H1 (cell line): ENCODE measurements around the gene NEDD4. TPM values are rescaled to one million over a fixed set of nuclear protein-coding genes. Genes with fewer than 3 reads are reported as not detected.
A peak's percentile ranks its signal among the peaks of the same experiment; 100 is the strongest.

Experiments used
- CTCF ChIA-PET: fragments of 300-600 bp; sonication (Branson Sonifier 250); formaldehyde crosslinking; loops from one replicate; lab custom pipeline; 2021; ENCODE audit not compliant: partially characterized antibody; lab: Charles Lee
- POLR2A ChIA-PET: fragments of 300-600 bp; sonication (Branson Sonifier 250); formaldehyde crosslinking; loops from one replicate; lab custom pipeline; 2021; ENCODE audit warnings: inconsistent platforms; ENCODE audit not compliant: partially characterized antibody; lab: Charles Lee
- DNase-seq, 2 experiments: peaks; one replicate each; pipeline versions ENCODE4 v3.0.0 to v3.0.0-alpha.2; 2010 to 2022; ENCODE audit warnings: low spot score in 2 of 2, low read depth in 1 of 2, mixed read lengths in 1 of 2
- FAIRE-seq: peaks from 2 replicates; lab custom pipeline; 2011; peaks lifted over from hg19 to GRCh38; lab: Jason Lieb, UNC
- H2AFZ ChIP-seq: 2 replicates; pipeline ENCODE4 v1.8.1; 2012; ENCODE audit warnings: low read length, inconsistent platforms
- H2AK5ac ChIP-seq: 2 replicates; pipeline ENCODE4 v1.6.1; 2013; ENCODE audit warnings: low read depth, low read length
- H2BK120ac ChIP-seq: replicated peaks from 2 replicates; pipeline ENCODE3; 2013; ENCODE audit warnings: low read depth, low read length, inconsistent platforms
- H2BK12ac ChIP-seq: 2 replicates; pipeline ENCODE4 v1.6.1; 2013; ENCODE audit warnings: low read depth, low read length
- H2BK15ac ChIP-seq: 2 replicates; pipeline ENCODE4 v1.6.1; 2013; ENCODE audit warnings: low read length
- H2BK20ac ChIP-seq: 2 replicates; pipeline ENCODE4 v1.6.1; 2013; ENCODE audit warnings: low read length
- H2BK5ac ChIP-seq: 2 replicates; pipeline ENCODE4 v1.6.1; 2013; ENCODE audit warnings: low read depth, low read length
- H3K14ac ChIP-seq: 2 replicates; pipeline ENCODE4 v1.6.1; 2013; ENCODE audit warnings: inconsistent platforms; ENCODE audit not compliant: insufficient read length
- H3K18ac ChIP-seq: 2 replicates; pipeline ENCODE4 v1.6.1; 2013; ENCODE audit warnings: low read length; ENCODE audit errors: extremely low read depth
- H3K23ac ChIP-seq: 2 replicates; pipeline ENCODE4 v1.6.1; 2013; ENCODE audit warnings: inconsistent platforms; ENCODE audit not compliant: insufficient read length
- H3K23me2 ChIP-seq: 2 replicates; pipeline ENCODE4 v1.6.1; 2013; ENCODE audit warnings: low read depth, low read length
- H3K27ac ChIP-seq: 2 replicates; pipeline ENCODE4 v1.6.1; 2011; ENCODE audit warnings: low read depth, low read length, inconsistent platforms
- H3K27me3 ChIP-seq, 4 experiments: replicated peaks in 1 of 4; 1 replicate in 1 of 4; 2 replicates in 3 of 4; pipeline versions ENCODE4 v1.6.1 to v1.8.1; 2011 to 2013; ENCODE audit warnings: low read length in 3 of 4, mild to moderate bottlenecking in 3 of 4, inconsistent platforms in 2 of 4, mixed read lengths in 2 of 4, moderate library complexity in 1 of 4; ENCODE audit not compliant: control insufficient read depth in 3 of 4, insufficient read depth in 3 of 4; ENCODE audit errors: extremely low read depth in 1 of 4
- H3K36me3 ChIP-seq, 4 experiments: 2 replicates each; pipeline versions ENCODE4 v1.6.1 to v1.8.1; 2011 to 2013; ENCODE audit warnings: mild to moderate bottlenecking in 4 of 4, low read length in 3 of 4, moderate library complexity in 2 of 4, control low read depth in 1 of 4, inconsistent platforms in 1 of 4; ENCODE audit not compliant: insufficient read depth in 4 of 4, control insufficient read depth in 2 of 4
- H3K4ac ChIP-seq: replicated peaks from 2 replicates; pipeline ENCODE3; 2013; ENCODE audit warnings: low read length, low read depth, mixed read lengths, inconsistent platforms; ENCODE audit not compliant: insufficient read length
- H3K4me1 ChIP-seq, 4 experiments: replicated peaks in 1 of 4; 1 replicate in 1 of 4; 2 replicates in 3 of 4; pipeline versions ENCODE4 v1.6.1 to v1.8.1; 2011 to 2013; ENCODE audit warnings: low read length in 3 of 4, inconsistent platforms in 2 of 4, mixed read lengths in 1 of 4; ENCODE audit not compliant: insufficient read depth in 4 of 4, control insufficient read depth in 3 of 4
- H3K4me2 ChIP-seq, 2 experiments: 2 replicates each; pipeline versions ENCODE4 v1.6.1 to v1.8.1; 2011 to 2013; ENCODE audit warnings: low read depth in 2 of 2, low read length in 2 of 2, control low read depth in 1 of 2, inconsistent platforms in 1 of 2, mild to moderate bottlenecking in 1 of 2; ENCODE audit not compliant: insufficient read depth in 1 of 2
- H3K4me3 ChIP-seq, 4 experiments: fragments of 200-600, 300-600 bp in 1 of 4; sonication (generic), shearing (Covaris generic), sonication (Bioruptor Twin) in 1 of 4; 2 replicates each; pipeline versions ENCODE4 v1.5.1 to v1.8.1; 2011 to 2016; ENCODE audit warnings: low read length in 4 of 4, low read depth in 3 of 4, control low read depth in 2 of 4, inconsistent platforms in 2 of 4, mild to moderate bottlenecking in 2 of 4, mixed read lengths in 1 of 4, moderate library complexity in 1 of 4; ENCODE audit not compliant: insufficient read depth in 2 of 4; ENCODE audit errors: extremely low read depth in 1 of 4
- H3K56ac ChIP-seq: replicated peaks from 2 replicates; pipeline ENCODE3; 2013; ENCODE audit warnings: low read depth, mild to moderate bottlenecking, mixed read lengths, low read length, inconsistent platforms; ENCODE audit not compliant: insufficient read length
- H3K79me1 ChIP-seq: 2 replicates; pipeline ENCODE4 v1.6.1; 2013; ENCODE audit warnings: low read depth, low read length, control low read depth
- H3K79me2 ChIP-seq, 2 experiments: 2 replicates each; pipeline versions ENCODE4 v1.6.1 to v1.8.1; 2012 to 2013; ENCODE audit warnings: low read length in 2 of 2, mild to moderate bottlenecking in 2 of 2, inconsistent platforms in 1 of 2; ENCODE audit not compliant: insufficient read depth in 2 of 2, control insufficient read depth in 1 of 2
- H3K9ac ChIP-seq, 4 experiments: replicated peaks in 1 of 4; 1 replicate in 1 of 4; 2 replicates in 3 of 4; pipeline versions ENCODE4 v1.6.1 to v1.8.1; 2011 to 2013; ENCODE audit warnings: low read depth in 3 of 4, low read length in 3 of 4, control low read depth in 2 of 4, mild to moderate bottlenecking in 2 of 4, moderate library complexity in 2 of 4, inconsistent platforms in 1 of 4; ENCODE audit errors: extremely low read depth in 1 of 4
- H3K9me3 ChIP-seq, 2 experiments: 2 replicates each; pipeline versions ENCODE4 v1.6.1 to v1.8.1; 2012 to 2013; ENCODE audit warnings: mild to moderate bottlenecking in 2 of 2, moderate library complexity in 2 of 2, control low read depth in 1 of 2, inconsistent platforms in 1 of 2, low read depth in 1 of 2, low read length in 1 of 2, mixed read lengths in 1 of 2; ENCODE audit not compliant: insufficient read depth in 2 of 2
- H4K20me1 ChIP-seq, 2 experiments: replicated peaks in 1 of 2; 2 replicates each; pipeline versions ENCODE3 to v1.8.1; 2011 to 2013; ENCODE audit warnings: inconsistent platforms in 2 of 2, low read length in 2 of 2, mild to moderate bottlenecking in 1 of 2; ENCODE audit not compliant: insufficient read depth in 2 of 2, control insufficient read depth in 1 of 2
- H4K5ac ChIP-seq: 2 replicates; pipeline ENCODE4 v1.6.1; 2013; ENCODE audit warnings: low read length, low read depth, mixed read lengths, inconsistent platforms; ENCODE audit not compliant: insufficient read length
- H4K8ac ChIP-seq: 2 replicates; pipeline ENCODE4 v1.8.0; 2013; ENCODE audit warnings: mild to moderate bottlenecking, moderate library complexity, low read length, inconsistent platforms; ENCODE audit not compliant: insufficient read depth; ENCODE audit errors: extremely low read depth
- H4K91ac ChIP-seq: replicated peaks from 2 replicates; pipeline ENCODE3; 2013; ENCODE audit warnings: low read length, mixed read lengths, inconsistent platforms; ENCODE audit not compliant: insufficient read length
- ASH2L ChIP-seq: fragments of 200-600, 300-600 bp; sonication (generic); IDR thresholded peaks from one replicate; pipeline ENCODE4 v1.7.1; 2017; ENCODE audit warnings: low read length
- CHD2 ChIP-seq: IDR thresholded peaks from 2 replicates; pipeline ENCODE4 v1.6.1; 2012; ENCODE audit warnings: low read length, improper control_type of control experiment
- EZH2 ChIP-seq: fragments of 200-600 bp; sonication (generic); IDR thresholded peaks from 2 replicates; pipeline ENCODE4 v1.7.1; 2012; ENCODE audit warnings: low read depth, mild to moderate bottlenecking, moderate library complexity, low read length, inconsistent platforms; ENCODE audit not compliant: severe bottlenecking
- GABPA ChIP-seq: IDR thresholded peaks from 2 replicates; pipeline ENCODE4 v1.6.1; 2011; ENCODE audit warnings: mild to moderate bottlenecking, low read length, moderate library complexity, borderline replicate concordance; ENCODE audit not compliant: insufficient read depth
- RBBP5 ChIP-seq: IDR thresholded peaks from 2 replicates; pipeline ENCODE4 v1.7.1; 2012; ENCODE audit warnings: low read depth, mild to moderate bottlenecking, inconsistent platforms, low read length, moderate library complexity, borderline replicate concordance
- TAF7 ChIP-seq: optimal IDR thresholded peaks from 2 replicates; pipeline ENCODE3; 2011; ENCODE audit warnings: low read depth, mild to moderate bottlenecking, inconsistent platforms, low read length, moderate library complexity, borderline replicate concordance
- TBP ChIP-seq: IDR thresholded peaks from 2 replicates; pipeline ENCODE4 v1.6.1; 2011; ENCODE audit warnings: low read depth, low read length, improper control_type of control experiment
- WGBS, 2 experiments: shearing (Covaris generic) in 1 of 2; methylation state at CpG; one replicate each; pipeline versions ENCODE4 v1.1.6 to v1.1.7; 2013 to 2015; ENCODE audit warnings: low lambda C conversion rate in 2 of 2, mixed read lengths in 2 of 2, inconsistent platforms in 1 of 2, low coverage in 1 of 2, missing lambda C conversion rate in 1 of 2; ENCODE audit not compliant: insufficient replicate concordance in 2 of 2, insufficient coverage in 1 of 2, insufficient read length in 1 of 2; ENCODE audit errors: extremely low coverage in 1 of 2, missing lambda C conversion rate in 1 of 2; 5-methylcytosine and 5-hydroxymethylcytosine counted together
- polyA plus RNA-seq, 7 experiments: library from polyadenylated mRNA; depleted of rRNA in 3 of 7; stranded (reverse) in 5 of 7; unstranded in 2 of 7; fragments of >200 nt in 5 of 7; fragments of 200-250 nt in 2 of 7; gene quantifications; 1 replicate in 5 of 7; 2 replicates in 1 of 7; 4 replicates in 1 of 7; pipeline versions ENCODE4 v1.2.1 to v1.2.3, GENCODE V29; 2011 to 2013; ENCODE audit warnings: missing spikeins in 2 of 7, mixed read lengths in 2 of 7
- total RNA-seq: library from RNA; stranded (reverse); fragmentation: NEBNext Ultra II Directional; extraction: Animal tissue kit (Norgen Biotek cat#: 25700); gene quantifications from 2 replicates; pipeline ENCODE4 v1.2.1, GENCODE V29; 2021

NEDD4 gene
- total and polyA plus RNA-seq, 2 of the 8 experiments (the other 6 are each of a cell fraction or from before 2014, with no cell fraction given), result 0.95 to 3.9 TPM

- no peak overlapping the region for H3K4me2 ChIP-seq
- H3K9ac ChIP-seq, result no peak overlapping the region
Measured at GRCh38 chr15:55916666-55917409, 76.6 kb downstream of the NEDD4 start.

More at GRCh38 chr15:55916666-55917409, 76.6 kb downstream of the NEDD4 start:
- H3K9me3 ChIP-seq, result no peaks in the 10 kb centered on the region
- no peak overlapping the region for H4K8ac ChIP-seq
- TF ChIP-seq EZH2 (no peak), ASH2L (no peak), TBP (no peak), GABPA (no peak), TAF7 (no peak), CHD2 (no peak), RBBP5 (no peak)
- no peak overlapping the region for H3K4me3 ChIP-seq
- no peaks in the 10 kb centered on the region for H3K79me1 ChIP-seq
- no peaks in the 10 kb centered on the region for H4K20me1 ChIP-seq
- H2BK20ac ChIP-seq, result no peak overlapping the region
- H2BK12ac ChIP-seq, result no peak overlapping the region
- ChIA-PET POLR2A (interaction anchor here (0.7 kb wide), 1 partner anchor 452 kb away, joined by 4 read pairs; no protein-coding TSS in a partner anchor), CTCF (interaction anchor here (0.6 to 3.7 kb wide), 12 partner anchors 9 to 246 kb away, joined by 3 to 31 read pairs (median 4); no protein-coding TSS in a partner anchor)
- no peak overlapping the region for H3K18ac ChIP-seq
- no peak overlapping the region for H2BK120ac ChIP-seq
- no peak overlapping the region for H3K4ac ChIP-seq
- H2AK5ac ChIP-seq, result no peak overlapping the region
- H2BK15ac ChIP-seq, result no peak overlapping the region
- DNase-seq (no peak), FAIRE-seq (no peak)
- H3K79me2 ChIP-seq, result no peaks in the 10 kb centered on the region
- H3K23ac ChIP-seq, result no peak overlapping the region
- no peak overlapping the region for H3K14ac ChIP-seq
- H4K91ac ChIP-seq, result no peak overlapping the region
- H2BK5ac ChIP-seq, result no peak overlapping the region
- H3K27ac ChIP-seq, result no peak overlapping the region
- no peaks in the 10 kb centered on the region for H3K4me1 ChIP-seq
- H3K23me2 ChIP-seq, result no peaks in the 10 kb centered on the region
- 86% methylated on average over 11 of the region's 11 CpGs; no CpG with 5 or more reads in 1 of the 2 experiments for WGBS, 2 experiments
- H2AFZ ChIP-seq, result peak overlapping the region; percentile 58; the same call in 1 of the 2 replicates
- no peak overlapping the region for H4K5ac ChIP-seq
- no peak overlapping the region for H3K56ac ChIP-seq
- no peaks in the 10 kb centered on the region for H3K36me3 ChIP-seq
- no peaks in the 10 kb centered on the region for H3K27me3 ChIP-seq
